Body of pancreas (tissue), 4 donors: ENCODE data around the gene LRRC30. TPM values are rescaled to one million over a fixed set of nuclear protein-coding genes. Genes with fewer than 3 reads are reported as not detected.

Experiments
- ATAC-seq: fragments of 150-250 bp; one replicate; pipeline ENCODE4 v1.9.1; 2016
- DNase-seq, 4 donors: peaks; one replicate each; pipeline ENCODE4 v3.0.0-alpha.2; 2019
- H3K27ac ChIP-seq, 4 donors: fragments of 200-600 bp; sonication (generic); 1 replicate in 3 of 4; 2 replicates in 1 of 4; pipeline versions ENCODE4 v1.5.1 to v1.6.1; 2016 to 2019; ENCODE audit warnings: mild to moderate bottlenecking in 1 of 4, mixed read lengths in 1 of 4, moderate library complexity in 1 of 4
- H3K27me3 ChIP-seq, 2 donors: fragments of 200-600 bp; sonication (generic); one replicate each; pipeline ENCODE4 v1.6.0; 2016; ENCODE audit warnings: mild to moderate bottlenecking in 1 of 2
- H3K36me3 ChIP-seq, 2 donors: fragments of 200-600 bp; sonication (generic); replicated peaks in 1 of 2; 2 replicates each; pipeline ENCODE4 v1.5.1; 2016; ENCODE audit warnings: low read depth in 2 of 2; ENCODE audit not compliant: insufficient read depth in 1 of 2
- H3K4me1 ChIP-seq: fragments of 200-600 bp; sonication (generic); one replicate; pipeline ENCODE4 v1.6.0; 2016
- H3K4me3 ChIP-seq, 2 donors: fragments of 200-600 bp; sonication (generic); 1 replicate in 1 of 2; 2 replicates in 1 of 2; pipeline ENCODE4 v1.5.1; 2016 to 2019
- H3K9me3 ChIP-seq, 3 donors: fragments of 200-600 bp; sonication (generic); 1 replicate in 2 of 3; 2 replicates in 1 of 3; pipeline ENCODE4 v1.5.1; 2016
- CTCF ChIP-seq, 7 experiments: fragments of 450-650 bp in 4 of 7; fragments of 200-600 bp in 3 of 7; sonication (generic) in 3 of 7; IDR thresholded peaks; one replicate each; pipeline ENCODE4 v1.5.1; 2016 to 2019; ENCODE audit warnings: antibody characterized with exemption in 7 of 7
- POLR2A ChIP-seq, 3 donors: fragments of 450-650 bp; IDR thresholded peaks; one replicate each; pipeline ENCODE4 v1.6.1; 2016; ENCODE audit warnings: antibody characterized with exemption in 3 of 3, mild to moderate bottlenecking in 2 of 3
- WGBS, 2 donors: methylation state at CpG; one replicate each; pipeline ENCODE4 v1.1.5; 2017; 5-methylcytosine and 5-hydroxymethylcytosine counted together
- intact Hi-C: fragments of 100-400 bp; cut with DNase I; formaldehyde crosslinking; loops from one replicate; pipeline ENCODE4 v1.15.1; 2023
- total RNA-seq, 2 donors: library from RNA; depleted of rRNA; stranded (reverse); fragments of >200 nt; gene quantifications; one replicate each; pipeline ENCODE4 v1.1.0, GENCODE V29; 2016

The LRRC30 gene
- total RNA-seq, 2 donors from 2014 or later = not detected

DNA sequence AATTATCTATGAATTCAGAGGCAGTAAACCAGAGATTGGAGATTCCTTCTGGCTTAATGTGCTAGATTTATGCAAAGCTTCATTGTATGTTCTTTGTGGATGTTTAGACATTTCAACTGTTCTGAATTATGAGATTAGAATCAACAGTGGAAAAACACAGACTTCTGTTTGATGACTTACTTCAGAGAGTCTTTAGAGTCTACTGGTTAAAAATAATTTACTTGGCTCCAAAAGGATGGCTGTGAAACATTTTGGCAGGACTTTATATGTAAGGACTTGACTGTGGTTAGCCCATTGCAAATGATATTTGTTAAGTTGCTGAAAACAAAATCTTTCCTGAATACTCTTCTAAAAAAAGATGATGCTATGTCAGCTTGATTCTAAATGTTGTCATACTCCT lies 25.5 kb upstream of the LRRC30 start:
- intact Hi-C loops = no loop called here
- Histone ChIP-seq H3K27ac (no peak overlapping the region), H3K4me1 (peaks cover 3% of the 10 kb centered on the region), H3K36me3 (no peaks in the 10 kb centered on the region), H3K4me3 (no peak overlapping the region), H3K9me3 (no peaks in the 10 kb centered on the region), H3K27me3 (no peaks in the 10 kb centered on the region)
- ATAC-seq (peak; percentile 48), DNase-seq (no peak)
- TF ChIP-seq CTCF (IDR thresholded peaks at IDR 0.05) (no peak), POLR2A (IDR thresholded peaks at IDR 0.05) (no peak)

DNA sequence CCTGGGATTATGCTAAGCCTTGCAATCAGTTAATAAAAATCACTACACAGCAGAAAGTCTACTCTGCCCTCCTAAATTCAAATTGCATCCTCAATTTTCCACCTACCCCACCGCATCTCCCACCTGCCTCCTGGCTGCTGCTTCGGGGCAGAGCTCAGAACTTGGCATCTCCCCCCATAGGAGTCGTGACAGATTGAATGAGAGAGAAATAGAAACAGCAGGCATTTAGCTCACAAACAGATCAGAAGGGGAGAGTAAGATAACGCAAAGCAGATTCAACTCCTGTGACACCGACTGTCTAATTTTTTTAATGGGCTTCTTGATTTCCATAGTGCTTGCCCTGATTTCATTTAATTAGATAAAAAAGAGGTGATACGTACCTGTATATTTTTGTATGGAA lies 24.7 kb upstream of the LRRC30 start:
- DNase-seq (no peak), ATAC-seq (no peak)
- H3K4me3 ChIP-seq = no peak overlapping the region
- TF ChIP-seq POLR2A (IDR thresholded peaks at IDR 0.05) = no peak
- no peak for TF ChIP-seq CTCF (IDR thresholded peaks at IDR 0.05)
- H3K9me3 ChIP-seq = no peaks in the 10 kb centered on the region
- H3K27ac ChIP-seq = no peak overlapping the region
- no peaks in the 10 kb centered on the region for H3K27me3 ChIP-seq
- intact Hi-C loops = no loop called here
- H3K36me3 ChIP-seq = no peaks in the 10 kb centered on the region
- peaks cover 3% of the 10 kb centered on the region for H3K4me1 ChIP-seq
- WGBS, 2 donors = 47 to 52% methylated on average over 6 of the region's 6 CpGs

GRCh38 chr18:7207366-7207915 lies 23.4 kb upstream of the LRRC30 start:
- Histone ChIP-seq H3K4me3 (no peak overlapping the region), H3K27me3 (no peaks in the 10 kb centered on the region), H3K36me3 (no peaks in the 10 kb centered on the region), H3K4me1 (peaks cover 3% of the 10 kb centered on the region), H3K9me3 (no peaks in the 10 kb centered on the region), H3K27ac (no peak overlapping the region)
- DNase-seq (peak in 1 of 4 donors; percentile 10), ATAC-seq (peak; percentile 27)
- 78 to 79% methylated on average over 3 to 4 of the region's 4 CpGs for WGBS, 2 donors
- intact Hi-C loops = no loop called here
- TF ChIP-seq POLR2A (IDR thresholded peaks at IDR 0.05) = no peak
- TF ChIP-seq CTCF (IDR thresholded peaks at IDR 0.05) = no peak

- TF ChIP-seq CTCF (IDR thresholded peaks at IDR 0.05) = peak; percentile 29 to 64 (median 59)
- TF ChIP-seq POLR2A (IDR thresholded peaks at IDR 0.05) = no peak
- no peak overlapping the region for H3K27ac ChIP-seq
- H3K4me3 ChIP-seq = no peak overlapping the region
- intact Hi-C loops = no loop called here
- H3K27me3 ChIP-seq = no peaks in the 10 kb centered on the region
- ATAC-seq = no peak
- H3K9me3 ChIP-seq = no peaks in the 10 kb centered on the region
- no peaks in the 10 kb centered on the region for H3K4me1 ChIP-seq
- 43 to 51% methylated on average over 4 to 5 of the region's 5 CpGs for WGBS, 2 donors
- DNase-seq = peak; percentile 47 to 64 (median 56)
- no peaks in the 10 kb centered on the region for H3K36me3 ChIP-seq
Measured at GRCh38 chr18:7221424-7222155, 9.3 kb upstream of the LRRC30 start.

- no peak overlapping the region for H3K4me3 ChIP-seq
- no peaks in the 10 kb centered on the region for H3K36me3 ChIP-seq
- no peaks in the 10 kb centered on the region for H3K9me3 ChIP-seq
- no peak overlapping the region for H3K27ac ChIP-seq
- DNase-seq = no peak
- H3K27me3 ChIP-seq = no peaks in the 10 kb centered on the region
- intact Hi-C loops = no loop called here
- no peaks in the 10 kb centered on the region for H3K4me1 ChIP-seq
- ATAC-seq = no peak
- TF ChIP-seq CTCF (IDR thresholded peaks at IDR 0.05) (no peak), POLR2A (IDR thresholded peaks at IDR 0.05) (no peak)
- WGBS, 2 donors = 55 to 64% methylated on average over 3 of the region's 3 CpGs
Measured at GRCh38 chr18:7224198-7224597, 6.7 kb upstream of the LRRC30 start.
